Forelimb muscle (tissue), 1 donor: Measurements from ENCODE around the gene DMD. TPM values are rescaled to one million over a fixed set of nuclear protein-coding genes. Genes with fewer than 3 reads are reported as not detected.
"Not testable (repeated sequence)": the region's sequence is repeated elsewhere in the genome, so short reads cannot be mapped to it uniquely, and the experiment has no call there.

Experiments
- DNase-seq: peaks from one replicate; pipeline ENCODE4 v3.0.0-alpha.2; 2013; ENCODE audit warnings: low read depth
- polyA plus RNA-seq: library from polyadenylated mRNA; unstranded; fragments of 120-200 nt; gene quantifications from one replicate; pipeline ENCODE4 v1.2.1, GENCODE V29; 2013; ENCODE audit not compliant: insufficient read length

The DMD gene
- polyA plus RNA-seq, 1 donor: 100 TPM

GRCh38 chrX:32276153-32276552 is 935.2 kb downstream of the DMD start:
- no peak for DNase-seq

GRCh38 chrX:32269866-32270265 is 941.5 kb downstream of the DMD start:
- no peak for DNase-seq

- DNase-seq: no peak
Measured at GRCh38 chrX:32268207-32268606, 943.1 kb downstream of the DMD start.

GRCh38 chrX:32267796-32268195 is 943.6 kb downstream of the DMD start:
- no peak for DNase-seq

DNA sequence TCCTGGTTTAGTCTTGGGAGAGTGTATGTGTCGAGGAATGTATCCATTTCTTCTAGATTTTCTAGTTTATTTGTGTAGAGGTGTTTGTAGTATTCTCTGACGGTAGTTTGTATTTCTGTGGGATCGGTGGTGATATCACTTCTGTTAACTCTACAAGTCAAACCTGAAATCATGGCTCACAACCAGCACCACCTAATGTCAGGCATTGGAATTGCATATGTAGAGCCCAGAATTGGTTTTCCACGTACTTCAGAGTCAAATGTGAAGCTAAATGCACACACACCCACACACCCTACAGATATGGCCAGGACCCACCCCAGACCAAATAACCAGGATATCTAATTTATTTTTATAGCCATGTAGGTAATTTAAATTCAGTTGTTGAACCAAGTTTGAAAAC is 964.7 kb downstream of the DMD start:
- not testable (repeated sequence) for DNase-seq

- DNase-seq: no peak
Measured at GRCh38 chrX:32195611-32196010, 1015.7 kb downstream of the DMD start.

- DNase-seq: no peak
Measured at GRCh38 chrX:32191316-32191715, 1020.0 kb downstream of the DMD start.

DNA sequence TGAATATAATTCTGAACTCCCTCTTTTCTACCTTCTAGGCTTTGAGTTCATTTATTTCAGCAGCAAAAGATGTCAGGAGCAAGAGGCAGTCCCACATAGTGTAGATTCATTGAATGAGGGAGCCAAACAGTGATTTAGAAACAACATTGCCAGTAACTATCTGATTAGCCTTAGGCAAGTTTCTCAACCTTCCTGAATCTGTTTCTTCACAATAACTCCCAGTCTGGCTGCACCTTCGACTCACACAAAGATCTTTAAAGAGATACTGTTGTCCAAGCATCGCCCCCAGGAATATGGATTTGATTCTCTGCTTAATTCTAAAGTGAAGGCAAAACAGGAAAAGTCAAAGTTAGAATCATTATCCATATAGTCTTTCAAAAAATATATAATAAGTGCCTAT is 1026.2 kb downstream of the DMD start:
- no peak for DNase-seq

DNA sequence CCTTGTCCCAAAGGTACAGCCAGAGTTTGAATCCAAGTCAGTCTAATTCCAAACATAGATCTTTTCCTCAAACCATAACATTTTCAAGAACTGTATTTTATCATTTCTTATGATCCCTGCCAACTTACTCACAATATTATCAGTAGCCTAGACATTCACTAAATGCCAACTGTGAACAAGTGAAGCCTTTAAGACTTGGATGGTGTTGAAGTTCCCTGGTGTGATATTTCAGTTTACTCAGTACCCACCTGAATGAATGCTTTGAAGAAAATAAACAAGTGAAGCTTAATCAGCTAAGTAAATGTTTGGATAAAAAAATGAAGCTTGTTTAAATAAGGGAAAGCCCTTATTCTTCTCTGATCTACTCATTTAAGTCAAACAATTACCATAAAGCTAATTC is 1028.3 kb downstream of the DMD start:
- no peak for DNase-seq

DNA sequence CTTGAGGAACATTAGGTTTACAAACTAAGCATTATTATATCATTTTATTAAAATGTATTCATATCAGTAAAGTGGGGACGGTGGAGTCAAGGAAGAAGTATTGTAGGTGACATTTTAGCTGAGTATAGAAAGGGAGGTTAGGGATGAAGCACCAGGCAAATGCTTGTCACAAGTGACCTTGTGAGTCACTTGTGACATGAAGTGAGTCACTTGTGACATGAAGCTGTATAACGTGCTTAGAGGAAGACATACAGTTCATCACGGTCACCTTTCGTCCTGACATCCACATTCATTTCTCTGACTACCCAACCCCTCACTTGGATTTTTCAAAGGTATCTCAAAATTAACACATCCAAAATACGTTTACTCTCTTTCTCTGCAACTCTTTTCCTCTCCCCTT is 1034.8 kb downstream of the DMD start:
- no peak for DNase-seq

- DNase-seq: no peak
Measured at GRCh38 chrX:32170481-32170880, 1040.9 kb downstream of the DMD start.

- DNase-seq: no peak
Measured at GRCh38 chrX:32155044-32155638, 1056.2 kb downstream of the DMD start.

GRCh38 chrX:32153585-32153984 is 1057.8 kb downstream of the DMD start:
- DNase-seq: no peak

GRCh38 chrX:32150141-32150540 is 1061.2 kb downstream of the DMD start:
- no peak for DNase-seq

DNA sequence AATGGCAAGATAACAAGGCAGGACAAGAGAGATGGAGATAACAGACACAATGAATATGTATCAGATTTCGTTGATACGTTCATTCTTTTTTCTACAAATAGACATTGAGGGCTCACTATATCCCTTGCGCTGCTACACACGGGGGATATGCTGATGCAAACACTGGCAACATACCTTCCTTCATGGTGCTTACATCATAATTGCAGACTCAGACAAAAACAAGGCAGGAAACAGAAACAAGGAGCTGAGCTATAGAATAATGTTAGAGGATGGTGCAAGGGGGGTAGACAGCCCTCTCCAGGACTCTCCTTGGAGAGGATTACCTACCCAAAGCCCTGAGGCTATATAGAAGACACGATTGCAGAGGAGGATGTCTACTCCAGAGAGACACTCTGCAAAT is 1069.5 kb downstream of the DMD start:
- DNase-seq: no peak

GRCh38 chrX:32139476-32139875 is 1071.9 kb downstream of the DMD start:
- no peak for DNase-seq

GRCh38 chrX:32137525-32137924 is 1073.8 kb downstream of the DMD start:
- DNase-seq: peak; percentile 8

GRCh38 chrX:32126997-32127396 is 1084.4 kb downstream of the DMD start:
- DNase-seq: no peak

- DNase-seq: no peak
Measured at GRCh38 chrX:32118832-32119231, 1092.5 kb downstream of the DMD start.

- no peak for DNase-seq
Measured at GRCh38 chrX:32116047-32116446, 1095.3 kb downstream of the DMD start.

DNA sequence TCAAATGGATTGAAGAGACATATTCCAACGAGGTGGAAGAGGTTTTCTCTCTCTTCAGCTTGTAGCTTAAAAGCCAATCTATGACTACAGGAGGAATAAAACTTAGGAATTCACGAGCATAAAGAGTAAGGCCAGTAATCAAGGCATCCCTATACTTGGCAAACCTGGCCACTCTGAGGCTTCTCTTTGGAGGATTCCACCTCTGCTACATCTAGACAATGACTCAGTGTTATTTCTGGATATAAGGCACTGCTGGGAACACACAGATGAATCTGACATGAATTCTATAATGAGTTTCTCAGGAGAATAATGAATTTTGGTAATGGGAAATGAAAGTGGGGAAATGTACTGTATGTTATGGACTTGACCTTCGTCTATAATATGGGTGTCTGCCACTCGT is 1123.7 kb downstream of the DMD start:
- DNase-seq: no peak

DNA sequence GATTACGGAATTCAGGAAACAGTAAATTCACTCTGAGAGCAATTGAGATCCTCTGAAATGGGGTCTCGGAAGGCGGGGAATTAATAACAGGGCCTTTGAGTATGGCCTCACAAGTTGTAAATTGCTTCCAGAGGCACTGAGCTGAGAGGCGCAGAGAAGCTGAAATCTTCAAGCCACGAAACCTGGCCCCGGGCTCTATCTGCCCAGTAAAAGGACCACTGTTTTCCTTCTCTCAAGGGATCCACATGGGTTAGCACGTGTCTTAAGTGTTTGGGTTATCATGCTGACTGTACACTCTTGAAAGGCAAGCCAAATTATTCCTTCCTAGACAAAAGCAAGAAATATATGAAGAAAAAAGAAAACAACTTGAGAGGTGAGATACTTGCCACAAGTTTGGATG is 1126.6 kb downstream of the DMD start:
- no peak for DNase-seq

- DNase-seq: no peak
Measured at GRCh38 chrX:32048285-32048684, 1163.1 kb downstream of the DMD start.

DNA sequence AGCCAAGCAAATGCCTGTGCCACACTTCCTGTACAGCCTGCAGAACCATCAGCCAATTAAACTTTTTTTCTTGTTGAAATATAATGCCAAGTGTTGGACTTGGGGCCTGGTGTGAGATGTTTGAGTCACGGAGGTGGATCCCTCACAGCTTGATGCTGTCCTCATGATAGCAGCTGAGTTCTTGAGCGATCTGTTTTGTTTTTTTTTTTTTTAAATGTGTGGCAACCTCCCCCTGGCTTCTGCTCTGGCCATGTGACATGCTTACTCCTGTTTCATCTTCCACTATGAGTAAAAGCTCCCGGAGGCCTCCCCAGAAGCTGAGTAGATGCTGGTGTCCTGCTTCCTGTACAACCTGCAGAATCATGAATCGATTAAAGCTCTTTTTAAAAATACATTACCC is 1166.2 kb downstream of the DMD start:
- DNase-seq: no peak
